ENCODE data around the gene CIB1. TPM values are rescaled to one million over a fixed set of nuclear protein-coding genes. Genes with fewer than 3 reads are reported as not detected.

CIB1 gene
- total RNA-seq, 1 experiment from 2014 or later: 23.0 TPM

DNA sequence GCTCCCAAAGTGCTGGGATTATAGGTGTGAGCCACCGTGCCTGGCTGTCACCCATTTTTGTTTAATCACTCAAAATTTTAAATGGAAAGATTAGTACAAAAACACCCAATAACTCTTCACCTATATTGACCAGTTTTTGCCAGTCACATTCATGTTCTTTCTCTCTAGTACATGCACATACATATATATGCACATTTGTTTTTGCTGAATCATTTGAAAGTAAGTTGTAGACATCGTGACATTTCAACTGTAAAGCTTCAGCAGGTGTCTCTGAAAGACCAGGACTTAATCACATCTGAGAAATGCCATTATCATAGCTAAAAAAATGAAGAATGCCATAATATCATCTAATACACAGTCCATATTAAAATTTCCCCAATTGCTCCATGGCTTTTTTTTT lies 39.1 kb downstream of the CIB1 start:
- Histone ChIP-seq H3K79me2 (ENCODE audit: insufficient read depth, low read length) (no peaks in the 10 kb centered on the region), H3K23me2 (ENCODE audit: insufficient read length, low read depth, low read length, poor library complexity, severe bottlenecking) (no peaks in the 10 kb centered on the region), H2AK5ac (ENCODE audit: insufficient read length, low read length) (no peak overlapping the region), H3K9ac (ENCODE audit: extremely low read depth, insufficient read length, low read length) (no peak overlapping the region), H3K4me2 (ENCODE audit: insufficient read depth, insufficient read length, low read length) (no peak overlapping the region), H2BK5ac (ENCODE audit: insufficient read length, low read length) (no peak overlapping the region), H3K56ac (ENCODE audit: insufficient read length, low read depth, low read length) (no peak overlapping the region), H2BK120ac (ENCODE audit: low read depth, low read length, poor library complexity, severe bottlenecking) (no peak overlapping the region), H3K27me3 (ENCODE audit: insufficient read depth, low read length) (no peaks in the 10 kb centered on the region), H3K23ac (ENCODE audit: insufficient read length, low read depth, low read length) (no peak overlapping the region), H2AFZ (ENCODE audit: low read length) (no peak overlapping the region), H3K14ac (ENCODE audit: insufficient read depth, low read length) (no peak overlapping the region), H3K79me1 (ENCODE audit: insufficient read depth, low read depth, low read length, poor library complexity, severe bottlenecking) (no peaks in the 10 kb centered on the region), H3T11ph (ENCODE audit: low read length) (no peak overlapping the region), H4K20me1 (ENCODE audit: control insufficient read depth, insufficient read depth, insufficient read length) (no peaks in the 10 kb centered on the region), H2BK15ac (ENCODE audit: low read depth, low read length) (no peak overlapping the region), H3K4me1 (ENCODE audit: insufficient read depth, low read length) (no peaks in the 10 kb centered on the region), H4K8ac (replicated peaks; ENCODE audit: insufficient read length, low read depth, low read length) (no peak overlapping the region), H3K9me3 (ENCODE audit: control insufficient read depth, low read depth, low read length) (no peaks in the 10 kb centered on the region), H3K27ac (ENCODE audit: insufficient read length, low read depth, low read length) (no peak overlapping the region), H3K18ac (ENCODE audit: insufficient read length, low read depth, low read length) (no peak overlapping the region), H3K4ac (ENCODE audit: low read depth, low read length) (no peak overlapping the region), H2BK12ac (ENCODE audit: insufficient read length, low read depth, low read length) (no peak overlapping the region), H2BK20ac (ENCODE audit: low read depth, low read length, poor library complexity, severe bottlenecking) (no peak overlapping the region), H4K91ac (ENCODE audit: insufficient read length, low read depth, low read length) (no peak overlapping the region), H4K5ac (ENCODE audit: insufficient read length, low read depth, low read length) (no peak overlapping the region)
- Mint-ChIP-seq H3K27ac (no peak overlapping the region), H3K9me3 (no peaks in the 10 kb centered on the region; a peak in 1 of 5 replicates), H3K27me3 (ENCODE audit: low read depth) (no peaks in the 10 kb centered on the region), H3K36me3 (ENCODE audit: insufficient read depth in 1 of 3, low read depth in 3 of 3) (no peaks in the 10 kb centered on the region; a peak in 2 of 7 replicates), H3K4me3 (no peak overlapping the region), H3K4me1 (peaks cover 2 to 10% of the 10 kb centered on the region in 2 experiments)
- WGBS (ENCODE audit: extremely low coverage, insufficient read length, low lambda C conversion rate): no CpG with 5 or more reads among the region's 2 CpGs
- DNase-seq: no peak
- TF ChIP-seq CTCF (conservative IDR thresholded peaks at IDR 0.05): no peak

Data from H9 (cell line).